D721Med (cell line): ENCODE measurements around the gene PLEKHG3.

Experiments used
- DNase-seq: peaks from one replicate; pipeline ENCODE4 v3.0.0; 2011; ENCODE audit warnings: low spot score; ENCODE audit not compliant: insufficient read length
- FAIRE-seq: peaks from 2 replicates; lab custom pipeline; 2011; peaks lifted over from hg19 to GRCh38; lab: Jason Lieb, UNC
- CTCF ChIP-seq: IDR thresholded peaks from 2 replicates; pipeline ENCODE4 v1.5.1; 2012; ENCODE audit warnings: mild to moderate bottlenecking, control low read depth; ENCODE audit not compliant: insufficient read depth; ENCODE audit errors: missing control alignments

PLEKHG3 gene

GRCh38 chr14:64715628-64716412, 11.6 kb downstream of the PLEKHG3 start:
- DNase-seq (no peak), FAIRE-seq (no peak)
- no peak for TF ChIP-seq CTCF

DNA sequence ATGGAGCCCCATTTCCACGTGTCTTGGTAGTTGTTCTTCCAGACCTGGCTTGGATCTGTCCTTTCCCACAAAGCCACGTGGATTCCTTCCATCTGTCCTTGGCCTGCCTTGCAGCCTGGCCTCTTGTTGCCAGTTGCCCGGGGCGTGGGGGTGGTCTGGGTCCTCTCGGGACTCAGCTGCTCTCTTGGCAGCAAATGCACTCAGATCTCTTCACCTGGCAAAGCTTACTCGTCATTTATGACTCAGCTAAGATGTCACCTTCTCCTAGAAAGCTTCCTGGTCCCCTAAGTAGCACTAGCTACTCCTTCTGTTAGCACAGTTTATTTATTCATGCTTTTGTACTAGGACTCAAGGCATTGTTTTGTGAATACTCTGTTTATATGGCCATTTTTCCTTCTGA, 13.6 kb downstream of the PLEKHG3 start:
- TF ChIP-seq CTCF, result no peak

GRCh38 chr14:64718762-64719161, 14.5 kb downstream of the PLEKHG3 start:
- no peak for TF ChIP-seq CTCF
- FAIRE-seq (no peak), DNase-seq (no peak)

More for the DNA sequence above, 13.6 kb downstream of the PLEKHG3 start:
- no peak for FAIRE-seq
- no peak for DNase-seq

GRCh38 chr14:64719601-64720000, 15.4 kb downstream of the PLEKHG3 start:
- no peak for FAIRE-seq
- no peak for TF ChIP-seq CTCF
- DNase-seq, result no peak

DNA sequence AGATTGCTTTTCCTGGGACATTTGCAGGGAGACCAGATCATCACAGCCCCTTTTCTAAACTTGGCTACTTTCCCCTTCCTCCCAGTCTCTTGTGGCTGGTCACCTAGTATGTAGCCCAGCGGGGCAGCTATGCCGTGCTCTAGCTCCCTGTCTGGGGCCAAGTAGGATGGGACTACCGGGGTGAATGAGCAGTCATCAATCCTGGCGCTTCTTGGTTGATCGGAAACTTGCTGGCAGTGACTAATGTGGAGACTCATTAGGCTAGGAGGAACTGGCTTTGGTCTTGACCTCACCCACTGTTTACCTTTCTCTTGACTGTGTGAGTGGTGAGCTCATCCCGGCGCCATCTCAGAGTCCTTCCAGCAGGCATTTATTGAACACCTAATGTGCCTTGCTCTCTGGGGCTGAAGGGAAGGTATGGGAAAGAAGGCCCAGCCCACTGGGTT, 15.9 kb downstream of the PLEKHG3 start:
- no peak for TF ChIP-seq CTCF
- FAIRE-seq (no peak), DNase-seq (no peak)

DNA sequence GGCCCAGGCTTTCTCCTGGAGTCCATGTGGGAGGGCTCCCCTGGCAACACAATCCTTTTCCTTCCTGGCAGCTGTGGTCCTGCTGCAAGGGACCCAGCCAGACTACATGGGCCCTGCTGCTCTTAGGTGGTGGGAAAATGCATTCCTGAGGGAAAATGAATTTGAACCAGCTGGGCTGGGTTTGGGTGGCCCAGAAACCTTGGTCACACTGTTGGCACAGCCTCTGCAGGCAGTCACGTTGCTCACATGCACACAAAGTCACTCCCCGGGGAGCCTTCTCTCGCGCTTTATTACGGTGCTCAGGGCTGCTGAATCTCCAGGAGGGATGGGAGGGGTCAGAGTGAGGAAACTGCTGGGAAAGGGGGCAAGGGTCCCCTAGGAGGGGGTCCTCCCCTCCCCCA, 17.2 kb downstream of the PLEKHG3 start:
- TF ChIP-seq CTCF, result no peak
- no peak for FAIRE-seq
- DNase-seq, result no peak

DNA sequence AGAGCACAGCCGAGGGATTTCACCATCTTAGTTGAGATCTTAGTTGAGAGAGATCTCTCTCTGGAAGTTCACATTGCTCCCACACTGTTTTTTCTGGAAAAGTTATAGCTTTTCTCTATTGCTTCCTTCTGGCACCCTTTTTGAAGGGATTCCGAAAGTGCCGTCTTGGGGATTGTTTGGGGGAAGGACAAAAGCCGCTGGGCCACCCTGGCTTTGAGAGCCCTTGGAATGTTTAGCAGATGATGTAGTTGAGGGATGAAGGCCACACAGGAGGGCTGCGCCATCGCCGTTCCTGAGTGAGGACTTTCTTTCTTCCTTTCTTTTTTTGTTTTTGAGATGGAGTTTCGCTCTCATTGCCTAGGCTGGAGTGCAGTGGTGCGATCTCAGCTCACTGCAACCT, 17.7 kb downstream of the PLEKHG3 start:
- FAIRE-seq (no peak), DNase-seq (no peak)
- TF ChIP-seq CTCF, result no peak
